Sigmoid colon (tissue), 4 donors: ENCODE measurements around the gene ZNF627.

Experiments
- CTCF ChIP-seq, 4 experiments: fragments of 450-650 bp in 3 of 4; fragments of 200-600 bp in 1 of 4; IDR thresholded peaks; one replicate each; pipeline ENCODE4 v1.5.1; 2016 to 2019; ENCODE audit warnings: antibody characterized with exemption in 4 of 4, mild to moderate bottlenecking in 3 of 4, moderate library complexity in 2 of 4
- EP300 ChIP-seq, 4 donors: sonication (generic); formaldehyde crosslinking; IDR thresholded peaks; one replicate each; pipeline ENCODE4 v1.6.1; 2017; ENCODE audit warnings: antibody characterized with exemption in 4 of 4
- POLR2A ChIP-seq, 2 donors: fragments of 450-650 bp; IDR thresholded peaks; one replicate each; pipeline ENCODE4 v1.6.1; 2016; ENCODE audit warnings: antibody characterized with exemption in 2 of 2, mild to moderate bottlenecking in 2 of 2, moderate library complexity in 2 of 2
- POLR2AphosphoS5 ChIP-seq, 4 donors: sonication (generic); formaldehyde crosslinking; IDR thresholded peaks; one replicate each; pipeline ENCODE4 v1.6.1; 2017; ENCODE audit warnings: antibody characterized with exemption in 4 of 4

GRCh38 chr19:11611730-11612129 is 14.4 kb downstream of the ZNF627 start:
- no peak for TF ChIP-seq POLR2A (IDR thresholded peaks at IDR 0.05)
- TF ChIP-seq CTCF (IDR thresholded peaks at IDR 0.05) = no peak
- no peak for TF ChIP-seq EP300 (IDR thresholded peaks at IDR 0.05)
- TF ChIP-seq POLR2AphosphoS5 (IDR thresholded peaks at IDR 0.05) = no peak
